ENCODE data around the gene APOBR. TPM values are rescaled to one million over a fixed set of nuclear protein-coding genes. Genes with fewer than 3 reads are reported as not detected.

The APOBR gene
- total and polyA plus RNA-seq, 2 experiments from 2014 or later: 0.13 to 0.22 TPM

GRCh38 chr16:28520672-28521071 is 26.2 kb downstream of the APOBR start:
- DNase-seq (ENCODE audit: low spot score): no peak
- H2AFZ ChIP-seq: no peak overlapping the region
- no peak overlapping the region for H3K4me3 ChIP-seq
- no peaks in the 10 kb centered on the region for H3K79me2 ChIP-seq
- H3K9me2 ChIP-seq (replicated peaks; ENCODE audit: insufficient read depth): no peaks in the 10 kb centered on the region
- no peaks in the 10 kb centered on the region for H4K20me1 ChIP-seq (ENCODE audit: insufficient read depth, poor library complexity, severe bottlenecking)
- no peaks in the 10 kb centered on the region for H3K9me3 ChIP-seq (ENCODE audit: low read depth)
- peaks cover 2% of the 10 kb centered on the region for H3K4me1 ChIP-seq (ENCODE audit: insufficient read depth)
- TF ChIP-seq, protein P1, sequence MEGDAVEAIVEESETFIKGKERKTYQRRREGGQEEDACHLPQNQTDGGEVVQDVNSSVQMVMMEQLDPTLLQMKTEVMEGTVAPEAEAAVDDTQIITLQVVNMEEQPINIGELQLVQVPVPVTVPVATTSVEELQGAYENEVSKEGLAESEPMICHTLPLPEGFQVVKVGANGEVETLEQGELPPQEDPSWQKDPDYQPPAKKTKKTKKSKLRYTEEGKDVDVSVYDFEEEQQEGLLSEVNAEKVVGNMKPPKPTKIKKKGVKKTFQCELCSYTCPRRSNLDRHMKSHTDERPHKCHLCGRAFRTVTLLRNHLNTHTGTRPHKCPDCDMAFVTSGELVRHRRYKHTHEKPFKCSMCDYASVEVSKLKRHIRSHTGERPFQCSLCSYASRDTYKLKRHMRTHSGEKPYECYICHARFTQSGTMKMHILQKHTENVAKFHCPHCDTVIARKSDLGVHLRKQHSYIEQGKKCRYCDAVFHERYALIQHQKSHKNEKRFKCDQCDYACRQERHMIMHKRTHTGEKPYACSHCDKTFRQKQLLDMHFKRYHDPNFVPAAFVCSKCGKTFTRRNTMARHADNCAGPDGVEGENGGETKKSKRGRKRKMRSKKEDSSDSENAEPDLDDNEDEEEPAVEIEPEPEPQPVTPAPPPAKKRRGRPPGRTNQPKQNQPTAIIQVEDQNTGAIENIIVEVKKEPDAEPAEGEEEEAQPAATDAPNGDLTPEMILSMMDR (IDR thresholded peaks at IDR 0.05; ENCODE audit: poor library complexity): no peak
- TF ChIP-seq EZH2phosphoT487 (IDR thresholded peaks at IDR 0.05; ENCODE audit: low read depth, severe bottlenecking, unreplicated experiment) (no peak), EZH2 (IDR thresholded peaks at IDR 0.05; ENCODE audit: borderline replicate concordance) (no peak)
- no peaks in the 10 kb centered on the region for H3K27me3 ChIP-seq
- no peaks in the 10 kb centered on the region for H3K36me3 ChIP-seq (replicated peaks; ENCODE audit: insufficient read depth, low read depth)
- no peak overlapping the region for H3K4me2 ChIP-seq
- WGBS (ENCODE audit: low lambda C conversion rate, missing lambda C conversion rate): 80% methylated on average over 7 of the region's 7 CpGs
- H3K27ac ChIP-seq: no peak overlapping the region

DNA sequence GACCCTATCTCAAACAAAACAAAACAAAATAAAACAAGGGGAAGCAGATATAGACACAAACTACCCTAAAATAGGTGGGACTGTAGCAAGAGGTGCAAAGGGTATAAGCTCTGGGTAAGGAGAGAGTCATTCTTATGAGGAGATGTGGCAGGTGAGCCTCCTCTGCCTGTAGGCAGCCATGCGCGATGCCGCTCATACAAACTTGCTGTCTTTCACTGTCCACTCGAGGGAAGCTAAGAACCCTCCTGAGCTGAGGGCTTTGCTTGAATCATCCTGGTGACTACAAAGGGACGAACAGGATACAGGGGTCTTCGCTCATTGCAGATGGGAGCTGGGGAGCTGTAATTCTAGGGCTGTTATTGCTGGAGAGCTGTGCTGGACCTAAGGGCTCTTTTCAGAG is 27.0 kb downstream of the APOBR start:
- no peak overlapping the region for H2AFZ ChIP-seq
- H3K27ac ChIP-seq: no peak overlapping the region
- H3K9me3 ChIP-seq (ENCODE audit: low read depth): no peaks in the 10 kb centered on the region
- H3K27me3 ChIP-seq: no peaks in the 10 kb centered on the region
- H3K4me1 ChIP-seq (ENCODE audit: insufficient read depth): peaks cover 6% of the 10 kb centered on the region
- no peaks in the 10 kb centered on the region for H4K20me1 ChIP-seq (ENCODE audit: insufficient read depth, poor library complexity, severe bottlenecking)
- no peak overlapping the region for H3K4me2 ChIP-seq
- DNase-seq (ENCODE audit: low spot score): no peak
- no peaks in the 10 kb centered on the region for H3K79me2 ChIP-seq
- no peak overlapping the region for H3K4me3 ChIP-seq
- no peaks in the 10 kb centered on the region for H3K36me3 ChIP-seq (replicated peaks; ENCODE audit: insufficient read depth, low read depth)
- WGBS (ENCODE audit: low lambda C conversion rate, missing lambda C conversion rate): 91% methylated on average over 6 of the region's 6 CpGs
- TF ChIP-seq, protein P1 (IDR thresholded peaks at IDR 0.05; ENCODE audit: poor library complexity): no peak
- no peak for TF ChIP-seq EZH2 (IDR thresholded peaks at IDR 0.05; ENCODE audit: borderline replicate concordance)
- no peak for TF ChIP-seq EZH2phosphoT487 (IDR thresholded peaks at IDR 0.05; ENCODE audit: low read depth, severe bottlenecking, unreplicated experiment)
- H3K9me2 ChIP-seq (replicated peaks; ENCODE audit: insufficient read depth): no peaks in the 10 kb centered on the region

DNA sequence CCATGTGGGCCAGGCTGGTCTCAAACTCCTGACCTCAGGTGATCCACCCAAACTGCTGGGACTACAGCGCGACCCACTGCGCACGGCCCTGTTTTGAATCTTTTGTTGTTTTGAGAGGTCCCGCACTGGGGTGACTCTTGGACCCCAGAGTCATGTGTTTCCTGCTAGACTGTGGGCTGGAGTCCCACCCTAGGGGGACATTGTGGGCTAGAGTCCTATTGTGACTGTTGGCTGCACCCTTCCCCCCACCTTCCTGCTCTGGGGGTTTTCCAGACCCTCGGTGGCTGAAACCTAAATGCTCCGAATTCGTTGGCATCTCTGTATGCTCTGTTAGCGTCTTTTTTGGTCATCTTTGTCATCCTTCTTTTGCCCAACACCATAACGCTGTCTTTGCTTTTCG is 28.3 kb downstream of the APOBR start:
- Histone ChIP-seq H3K4me3 (no peak overlapping the region), H3K4me2 (no peak overlapping the region), H3K9me3 (ENCODE audit: low read depth) (no peaks in the 10 kb centered on the region), H3K36me3 (replicated peaks; ENCODE audit: insufficient read depth, low read depth) (no peaks in the 10 kb centered on the region), H4K20me1 (ENCODE audit: insufficient read depth, poor library complexity, severe bottlenecking) (no peaks in the 10 kb centered on the region), H3K9me2 (replicated peaks; ENCODE audit: insufficient read depth) (no peaks in the 10 kb centered on the region), H2AFZ (no peak overlapping the region), H3K4me1 (ENCODE audit: insufficient read depth) (peaks cover 6% of the 10 kb centered on the region), H3K27ac (no peak overlapping the region), H3K79me2 (no peaks in the 10 kb centered on the region), H3K27me3 (no peaks in the 10 kb centered on the region)
- WGBS (ENCODE audit: low lambda C conversion rate, missing lambda C conversion rate): 93% methylated on average over 11 of the region's 11 CpGs
- TF ChIP-seq, protein P1 (IDR thresholded peaks at IDR 0.05; ENCODE audit: poor library complexity): no peak
- TF ChIP-seq EZH2phosphoT487 (IDR thresholded peaks at IDR 0.05; ENCODE audit: low read depth, severe bottlenecking, unreplicated experiment) (no peak), EZH2 (IDR thresholded peaks at IDR 0.05; ENCODE audit: borderline replicate concordance) (no peak)
- DNase-seq (ENCODE audit: low spot score): no peak

- Histone ChIP-seq H3K27ac (no peak overlapping the region), H3K9me3 (ENCODE audit: low read depth) (no peaks in the 10 kb centered on the region), H3K4me2 (no peak overlapping the region), H3K27me3 (no peaks in the 10 kb centered on the region), H3K36me3 (replicated peaks; ENCODE audit: insufficient read depth, low read depth) (no peaks in the 10 kb centered on the region), H3K4me1 (ENCODE audit: insufficient read depth) (peaks cover 6% of the 10 kb centered on the region), H3K79me2 (no peaks in the 10 kb centered on the region), H3K9me2 (replicated peaks; ENCODE audit: insufficient read depth) (no peaks in the 10 kb centered on the region), H3K4me3 (no peak overlapping the region), H2AFZ (no peak overlapping the region), H4K20me1 (ENCODE audit: insufficient read depth, poor library complexity, severe bottlenecking) (no peaks in the 10 kb centered on the region)
- WGBS (ENCODE audit: low lambda C conversion rate, missing lambda C conversion rate): 87% methylated on average over 6 of the region's 6 CpGs
- TF ChIP-seq, protein P1 (IDR thresholded peaks at IDR 0.05; ENCODE audit: poor library complexity): no peak
- TF ChIP-seq EZH2phosphoT487 (IDR thresholded peaks at IDR 0.05; ENCODE audit: low read depth, severe bottlenecking, unreplicated experiment): no peak
- TF ChIP-seq EZH2 (IDR thresholded peaks at IDR 0.05; ENCODE audit: borderline replicate concordance): no peak
- no peak for DNase-seq (ENCODE audit: low spot score)
Observed at GRCh38 chr16:28524681-28525171, 30.3 kb downstream of the APOBR start.
